HAP-1 (cell line): ENCODE data around the gene CWC27.

Experiments
- DNase-seq, 2 experiments: peaks; one replicate each; pipeline ENCODE4 v3.0.0-alpha.2; 2016 to 2020; ENCODE audit warnings: low spot score in 2 of 2
- H3K27me3 ChIP-seq: fragments of 250-450 bp; sonication (Bioruptor Pico); 2 replicates; pipeline ENCODE4 v1.5.1; 2020; ENCODE audit warnings: low read depth, mild to moderate bottlenecking, moderate library complexity
- H3K36me3 ChIP-seq: fragments of 250-450 bp; sonication (Bioruptor Pico); replicated peaks from 2 replicates; pipeline ENCODE4 v1.5.1; 2020; ENCODE audit warnings: mild to moderate bottlenecking
- H3K4me1 ChIP-seq: fragments of 250-450 bp; sonication (Bioruptor Pico); 2 replicates; pipeline ENCODE4 v1.5.1; 2020; ENCODE audit warnings: mild to moderate bottlenecking
- H3K4me3 ChIP-seq: fragments of 250-450 bp; sonication (Bioruptor Pico); 2 replicates; pipeline ENCODE4 v1.5.1; 2020; ENCODE audit warnings: mild to moderate bottlenecking, moderate library complexity
- H3K9me3 ChIP-seq: fragments of 250-450 bp; sonication (Bioruptor Pico); 2 replicates; pipeline ENCODE4 v1.5.1; 2020; ENCODE audit warnings: mild to moderate bottlenecking, moderate library complexity
- in situ Hi-C: fragments of 300-500 bp; cut with MboI; formaldehyde crosslinking; loops from 3 replicates; pipeline ENCODE4 v1.14.3; 2020; ENCODE audit warnings: low sequenced_read_pairs, inconsistent platforms, mixed read lengths

CWC27 gene

GRCh38 chr5:64835266-64835665 lies 66.5 kb downstream of the CWC27 start:
- Histone ChIP-seq H3K27me3 (no peaks in the 10 kb centered on the region), H3K9me3 (no peaks in the 10 kb centered on the region), H3K4me1 (peaks cover 31% of the 10 kb centered on the region), H3K4me3 (no peak overlapping the region), H3K36me3 (no peaks in the 10 kb centered on the region)
- in situ Hi-C loops = no loop called here
- no peak for DNase-seq

GRCh38 chr5:64836190-64836755 lies 67.5 kb downstream of the CWC27 start:
- no peak for DNase-seq
- Histone ChIP-seq H3K4me1 (peaks cover 37% of the 10 kb centered on the region), H3K36me3 (no peaks in the 10 kb centered on the region), H3K4me3 (no peak overlapping the region), H3K27me3 (no peaks in the 10 kb centered on the region), H3K9me3 (no peaks in the 10 kb centered on the region)
- in situ Hi-C loops = no loop called here

- Histone ChIP-seq H3K9me3 (no peaks in the 10 kb centered on the region), H3K36me3 (no peaks in the 10 kb centered on the region), H3K27me3 (no peaks in the 10 kb centered on the region), H3K4me3 (no peak overlapping the region), H3K4me1 (peaks cover 39% of the 10 kb centered on the region)
- no peak for DNase-seq
- in situ Hi-C loops = no loop called here
Measured at GRCh38 chr5:64836786-64837185, 68.1 kb downstream of the CWC27 start.

- Histone ChIP-seq H3K27me3 (no peaks in the 10 kb centered on the region), H3K4me3 (no peak overlapping the region), H3K9me3 (no peaks in the 10 kb centered on the region), H3K36me3 (no peaks in the 10 kb centered on the region), H3K4me1 (peaks cover 37% of the 10 kb centered on the region)
- DNase-seq = no peak
- in situ Hi-C loops = no loop called here
Measured at GRCh38 chr5:64838376-64838775, 69.6 kb downstream of the CWC27 start.

- no peaks in the 10 kb centered on the region for H3K9me3 ChIP-seq
- in situ Hi-C loops = no loop called here
Measured at GRCh38 chr5:64838803-64839202, 70.1 kb downstream of the CWC27 start.

GRCh38 chr5:64839936-64840335 lies 71.2 kb downstream of the CWC27 start:
- in situ Hi-C loops = no loop called here
- H3K9me3 ChIP-seq = no peaks in the 10 kb centered on the region; the same call in 1 of the 2 replicates
- DNase-seq = no peak
- H3K4me3 ChIP-seq = no peak overlapping the region
- H3K36me3 ChIP-seq = no peaks in the 10 kb centered on the region
- no peaks in the 10 kb centered on the region for H3K27me3 ChIP-seq
- peaks cover 31% of the 10 kb centered on the region for H3K4me1 ChIP-seq

More at GRCh38 chr5:64838803-64839202, 70.1 kb downstream of the CWC27 start:
- Histone ChIP-seq H3K4me3 (no peak overlapping the region), H3K36me3 (no peaks in the 10 kb centered on the region), H3K27me3 (no peaks in the 10 kb centered on the region), H3K4me1 (peaks cover 40% of the 10 kb centered on the region)
- no peak for DNase-seq

GRCh38 chr5:64840958-64841357 lies 72.2 kb downstream of the CWC27 start:
- in situ Hi-C loops = no loop called here
- Histone ChIP-seq H3K9me3 (no peaks in the 10 kb centered on the region; the same call in 1 of the 2 replicates), H3K27me3 (no peaks in the 10 kb centered on the region), H3K36me3 (no peaks in the 10 kb centered on the region), H3K4me1 (peaks cover 23% of the 10 kb centered on the region), H3K4me3 (no peak overlapping the region)
- DNase-seq = no peak

GRCh38 chr5:64853777-64854176 lies 85.0 kb downstream of the CWC27 start:
- no peak for DNase-seq
- H3K4me1 ChIP-seq = no peaks in the 10 kb centered on the region
- H3K36me3 ChIP-seq = no peaks in the 10 kb centered on the region
- no peak overlapping the region for H3K4me3 ChIP-seq
- in situ Hi-C loops = no loop called here
- H3K27me3 ChIP-seq = no peaks in the 10 kb centered on the region
- no peaks in the 10 kb centered on the region for H3K9me3 ChIP-seq

GRCh38 chr5:64854855-64855254 lies 86.1 kb downstream of the CWC27 start:
- Histone ChIP-seq H3K9me3 (no peaks in the 10 kb centered on the region), H3K27me3 (no peaks in the 10 kb centered on the region), H3K36me3 (no peaks in the 10 kb centered on the region), H3K4me3 (no peak overlapping the region), H3K4me1 (no peaks in the 10 kb centered on the region)
- DNase-seq = no peak
- in situ Hi-C loops = no loop called here

- in situ Hi-C loops = no loop called here
- Histone ChIP-seq H3K4me3 (no peak overlapping the region), H3K4me1 (no peaks in the 10 kb centered on the region)
Measured at GRCh38 chr5:64859881-64860280, 91.2 kb downstream of the CWC27 start.

GRCh38 chr5:64861281-64861680 lies 92.6 kb downstream of the CWC27 start:
- in situ Hi-C loops = no loop called here
- Histone ChIP-seq H3K36me3 (no peaks in the 10 kb centered on the region), H3K4me1 (no peaks in the 10 kb centered on the region)

More at GRCh38 chr5:64859881-64860280, 91.2 kb downstream of the CWC27 start:
- Histone ChIP-seq H3K36me3 (no peaks in the 10 kb centered on the region), H3K27me3 (no peaks in the 10 kb centered on the region), H3K9me3 (no peaks in the 10 kb centered on the region)
- no peak for DNase-seq

GRCh38 chr5:64864171-64864570 lies 95.4 kb downstream of the CWC27 start:
- no peaks in the 10 kb centered on the region for H3K9me3 ChIP-seq
- no peak for DNase-seq
- peaks cover 3% of the 10 kb centered on the region for H3K4me1 ChIP-seq
- in situ Hi-C loops = no loop called here
- no peaks in the 10 kb centered on the region for H3K27me3 ChIP-seq
- H3K36me3 ChIP-seq = no peaks in the 10 kb centered on the region
- no peak overlapping the region for H3K4me3 ChIP-seq

More at GRCh38 chr5:64861281-64861680, 92.6 kb downstream of the CWC27 start:
- H3K27me3 ChIP-seq = no peaks in the 10 kb centered on the region
- DNase-seq = no peak
- no peaks in the 10 kb centered on the region for H3K9me3 ChIP-seq
- H3K4me3 ChIP-seq = no peak overlapping the region

- in situ Hi-C loops = no loop called here
- Histone ChIP-seq H3K4me1 (peaks cover 8% of the 10 kb centered on the region), H3K36me3 (no peaks in the 10 kb centered on the region), H3K27me3 (no peaks in the 10 kb centered on the region), H3K9me3 (no peaks in the 10 kb centered on the region), H3K4me3 (no peak overlapping the region)
- no peak for DNase-seq
Measured at GRCh38 chr5:64865662-64866061, 96.9 kb downstream of the CWC27 start.

GRCh38 chr5:64869419-64869818 lies 100.7 kb downstream of the CWC27 start:
- no peak overlapping the region for H3K4me3 ChIP-seq
- H3K4me1 ChIP-seq = peaks cover 8% of the 10 kb centered on the region
- H3K9me3 ChIP-seq = no peaks in the 10 kb centered on the region
- no peaks in the 10 kb centered on the region for H3K36me3 ChIP-seq
- peak; percentile 48 to 76 for DNase-seq
- H3K27me3 ChIP-seq = no peaks in the 10 kb centered on the region
- in situ Hi-C loops = no loop called here

- in situ Hi-C loops = no loop called here
- Histone ChIP-seq H3K27me3 (no peaks in the 10 kb centered on the region), H3K9me3 (no peaks in the 10 kb centered on the region), H3K4me3 (no peak overlapping the region), H3K4me1 (peaks cover 8% of the 10 kb centered on the region), H3K36me3 (no peaks in the 10 kb centered on the region)
- DNase-seq = no peak
Measured at GRCh38 chr5:64872044-64872443, 103.3 kb downstream of the CWC27 start.
